Chondrocyte (in vitro differentiated cells): ENCODE measurements around the gene LST1. TPM values are rescaled to one million over a fixed set of nuclear protein-coding genes. Genes with fewer than 3 reads are reported as not detected.

Source experiments
- DNase-seq: peaks from one replicate; pipeline ENCODE4 v3.0.0; 2021; ENCODE audit warnings: mixed read lengths, low spot score
- H3K27ac Mint-ChIP-seq: one replicate; pipeline ENCODE4 v1.8.0; 2021; ENCODE audit warnings: mild to moderate bottlenecking, moderate library complexity, mixed read lengths; ENCODE audit not compliant: unreplicated experiment
- H3K27me3 Mint-ChIP-seq: 2 replicates; pipeline ENCODE4 v1.8.0; 2021; ENCODE audit warnings: low read depth, mixed read lengths
- H3K36me3 Mint-ChIP-seq: 2 replicates; pipeline ENCODE4 v1.8.0; 2021; ENCODE audit warnings: low read depth, mixed read lengths
- H3K4me1 Mint-ChIP-seq: 2 replicates; pipeline ENCODE4 v1.8.0; 2021; ENCODE audit warnings: low read depth, mild to moderate bottlenecking, mixed read lengths
- H3K4me3 Mint-ChIP-seq: one replicate; pipeline ENCODE4 v1.8.0; 2021; ENCODE audit warnings: mild to moderate bottlenecking, moderate library complexity, mixed read lengths; ENCODE audit not compliant: unreplicated experiment
- H3K9me3 Mint-ChIP-seq: 2 replicates; pipeline ENCODE4 v1.8.0; 2021; ENCODE audit warnings: low read depth, mixed read lengths
- CTCF ChIP-seq: fragments of 200-600 bp; sonication (generic); IDR thresholded peaks from 2 replicates; pipeline ENCODE4 v1.5.0; 2021; ENCODE audit warnings: antibody characterized with exemption, mild to moderate bottlenecking, moderate library complexity
- total RNA-seq: library from RNA; stranded (reverse); gene quantifications from 3 replicates; pipeline ENCODE4 v1.2.1, GENCODE V29; 2021

The LST1 gene
- total RNA-seq, 1 donor from 2014 or later: not detected

GRCh38 chr6:31620586-31621319, 34.7 kb downstream of the LST1 start, which contains the start of gene PRRC2A:
TSS of gene PRRC2A (plus strand) at chr6:31620715. CDS start at chr6:31622790, 2,075 bp downstream.
- Mint-ChIP-seq H3K4me3 (peak within 1 kb of the TSS; percentile 98), H3K36me3 (peaks cover 15% of the 10 kb centered on the region), H3K4me1 (peaks cover 26% of the 10 kb centered on the region), H3K27me3 (no peaks in the 10 kb centered on the region), H3K9me3 (no peaks in the 10 kb centered on the region), H3K27ac (peak within 1 kb of the TSS; percentile 100)
- peak; percentile 95 for DNase-seq
- TF ChIP-seq CTCF: peak; percentile 8

GRCh38 chr6:31621320-31621939, 35.4 kb downstream of the LST1 start:
- no peak for TF ChIP-seq CTCF
- Mint-ChIP-seq H3K36me3 (peaks cover 21% of the 10 kb centered on the region), H3K4me3 (peak overlapping the region; percentile 98), H3K27ac (peak overlapping the region; percentile 91), H3K27me3 (no peaks in the 10 kb centered on the region), H3K4me1 (peaks cover 26% of the 10 kb centered on the region), H3K9me3 (no peaks in the 10 kb centered on the region)
- no peak for DNase-seq

GRCh38 chr6:31621991-31622390, 35.9 kb downstream of the LST1 start:
- peak overlapping the region; percentile 91 for H3K27ac Mint-ChIP-seq
- peaks cover 24% of the 10 kb centered on the region for H3K36me3 Mint-ChIP-seq
- peaks cover 26% of the 10 kb centered on the region for H3K4me1 Mint-ChIP-seq
- TF ChIP-seq CTCF: no peak
- peak overlapping the region; percentile 98 for H3K4me3 Mint-ChIP-seq
- H3K9me3 Mint-ChIP-seq: no peaks in the 10 kb centered on the region
- H3K27me3 Mint-ChIP-seq: no peaks in the 10 kb centered on the region
- no peak for DNase-seq

GRCh38 chr6:31622684-31623091, 36.6 kb downstream of the LST1 start:
- Mint-ChIP-seq H3K27ac (peak overlapping the region; percentile 91), H3K27me3 (no peaks in the 10 kb centered on the region), H3K9me3 (no peaks in the 10 kb centered on the region), H3K4me1 (peaks cover 26% of the 10 kb centered on the region), H3K4me3 (peak overlapping the region; percentile 98), H3K36me3 (peaks cover 30% of the 10 kb centered on the region)
- no peak for DNase-seq
- no peak for TF ChIP-seq CTCF

GRCh38 chr6:31624070-31624469, 38.0 kb downstream of the LST1 start:
- no peak for DNase-seq
- no peak for TF ChIP-seq CTCF
- H3K27ac Mint-ChIP-seq: no peak overlapping the region
- H3K9me3 Mint-ChIP-seq: no peaks in the 10 kb centered on the region
- peaks cover 39% of the 10 kb centered on the region for H3K36me3 Mint-ChIP-seq
- no peak overlapping the region for H3K4me3 Mint-ChIP-seq
- H3K27me3 Mint-ChIP-seq: no peaks in the 10 kb centered on the region
- H3K4me1 Mint-ChIP-seq: peaks cover 26% of the 10 kb centered on the region
